ENCODE data around the gene IP6K2. TPM values are rescaled to one million over a fixed set of nuclear protein-coding genes. Genes with fewer than 3 reads are reported as not detected.
"Not testable (repeated sequence)": the region's sequence is repeated elsewhere in the genome, so short reads cannot be mapped to it uniquely, and the experiment has no call there.

IP6K2 gene, protein sequence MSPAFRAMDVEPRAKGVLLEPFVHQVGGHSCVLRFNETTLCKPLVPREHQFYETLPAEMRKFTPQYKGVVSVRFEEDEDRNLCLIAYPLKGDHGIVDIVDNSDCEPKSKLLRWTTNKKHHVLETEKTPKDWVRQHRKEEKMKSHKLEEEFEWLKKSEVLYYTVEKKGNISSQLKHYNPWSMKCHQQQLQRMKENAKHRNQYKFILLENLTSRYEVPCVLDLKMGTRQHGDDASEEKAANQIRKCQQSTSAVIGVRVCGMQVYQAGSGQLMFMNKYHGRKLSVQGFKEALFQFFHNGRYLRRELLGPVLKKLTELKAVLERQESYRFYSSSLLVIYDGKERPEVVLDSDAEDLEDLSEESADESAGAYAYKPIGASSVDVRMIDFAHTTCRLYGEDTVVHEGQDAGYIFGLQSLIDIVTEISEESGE
- total RNA-seq, result 100 to 1,000 TPM in 3 of 4 donors, 10 to 100 TPM in 1; 97.6 to 211 (median 163) TPM

DNA sequence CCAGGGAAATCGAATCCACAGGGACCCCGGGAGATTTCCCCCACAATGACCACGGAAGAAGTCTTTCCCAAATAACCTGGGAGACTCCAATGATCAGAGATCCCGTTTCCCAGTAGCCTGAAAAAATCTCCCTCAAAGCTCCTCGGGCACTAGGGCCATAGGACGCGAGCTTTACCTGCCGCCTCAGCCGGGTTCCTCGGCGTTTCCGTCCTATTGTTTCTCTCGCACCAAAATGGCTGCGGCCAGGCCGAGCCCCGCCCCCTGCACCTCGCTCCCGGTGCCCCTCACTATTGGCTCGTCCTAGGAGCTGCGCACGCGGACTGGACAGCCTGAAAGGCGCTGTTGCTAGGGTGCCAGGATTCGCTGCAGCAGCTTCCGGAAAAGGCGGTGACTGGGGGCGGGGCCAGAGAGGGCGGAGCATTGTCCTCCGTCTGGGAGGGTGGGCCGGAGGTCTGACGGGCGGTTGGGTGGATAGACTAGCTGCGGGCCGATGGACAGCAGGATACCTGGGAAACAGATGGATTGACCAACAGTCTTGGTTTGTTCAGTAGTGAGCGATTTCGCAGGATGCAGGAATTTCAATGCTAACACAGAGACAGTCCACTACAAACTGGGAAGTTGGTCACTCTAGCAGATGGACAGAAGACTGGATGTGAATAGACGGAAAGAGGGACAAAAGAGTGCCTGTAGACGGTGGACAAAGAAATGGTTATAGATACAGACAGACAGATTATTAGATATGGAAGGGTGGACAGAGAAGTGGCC, at the start of gene IP6K2:
IP6K2 (minus strand) TSS at position 240 of the 765 bp plus-strand sequence. CDS start 21,930 bp downstream, outside the sequence.
- Histone ChIP-seq H3K4me1 (peaks cover 0 to 35% (median 2%) of the 10 kb centered on the region in 4 donors), H3K4me3 (peak within 1 kb of the TSS; percentile 66 to 82 (median 72)), H3K27me3 (no peaks in the 10 kb centered on the region), H3K27ac (peak within 1 kb of the TSS; percentile 75 to 88 (median 81)), H3K36me3 (peaks cover 0 to 30% (median 0%) of the 10 kb centered on the region in 3 donors), H3K9me3 (no peaks in the 10 kb centered on the region)
- TF ChIP-seq, protein P1, sequence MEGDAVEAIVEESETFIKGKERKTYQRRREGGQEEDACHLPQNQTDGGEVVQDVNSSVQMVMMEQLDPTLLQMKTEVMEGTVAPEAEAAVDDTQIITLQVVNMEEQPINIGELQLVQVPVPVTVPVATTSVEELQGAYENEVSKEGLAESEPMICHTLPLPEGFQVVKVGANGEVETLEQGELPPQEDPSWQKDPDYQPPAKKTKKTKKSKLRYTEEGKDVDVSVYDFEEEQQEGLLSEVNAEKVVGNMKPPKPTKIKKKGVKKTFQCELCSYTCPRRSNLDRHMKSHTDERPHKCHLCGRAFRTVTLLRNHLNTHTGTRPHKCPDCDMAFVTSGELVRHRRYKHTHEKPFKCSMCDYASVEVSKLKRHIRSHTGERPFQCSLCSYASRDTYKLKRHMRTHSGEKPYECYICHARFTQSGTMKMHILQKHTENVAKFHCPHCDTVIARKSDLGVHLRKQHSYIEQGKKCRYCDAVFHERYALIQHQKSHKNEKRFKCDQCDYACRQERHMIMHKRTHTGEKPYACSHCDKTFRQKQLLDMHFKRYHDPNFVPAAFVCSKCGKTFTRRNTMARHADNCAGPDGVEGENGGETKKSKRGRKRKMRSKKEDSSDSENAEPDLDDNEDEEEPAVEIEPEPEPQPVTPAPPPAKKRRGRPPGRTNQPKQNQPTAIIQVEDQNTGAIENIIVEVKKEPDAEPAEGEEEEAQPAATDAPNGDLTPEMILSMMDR (IDR thresholded peaks at IDR 0.05), result no peak
- peak; percentile 71 to 87 for TF ChIP-seq POLR2A (IDR thresholded peaks at IDR 0.05)
- DNase-seq, result peak; percentile 96 to 99 (median 99)

DNA sequence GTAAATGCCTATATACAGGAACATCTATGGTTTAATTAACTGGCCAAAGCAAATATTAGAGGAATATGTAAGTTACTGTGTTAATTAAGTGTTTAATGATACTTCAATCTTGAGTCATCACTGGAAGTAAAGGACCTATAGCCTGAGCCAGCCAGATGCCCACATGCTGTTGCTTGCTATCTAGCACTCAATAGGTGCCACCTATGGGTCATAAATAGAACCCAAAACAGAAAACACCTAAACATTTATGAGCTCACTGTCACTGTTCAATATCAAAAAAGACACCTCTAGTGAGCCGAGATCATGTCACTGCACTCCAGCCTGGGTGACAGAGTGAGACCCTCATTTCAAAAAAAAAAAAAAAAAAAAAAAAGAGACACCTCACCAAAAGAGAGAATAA, 48.4 kb upstream of the IP6K2 start:
- Histone ChIP-seq H3K9me3 (no peaks in the 10 kb centered on the region), H3K4me3 (no peak overlapping the region), H3K27ac (no peak overlapping the region), H3K36me3 (peaks cover 0 to 37% (median 6%) of the 10 kb centered on the region in 3 donors), H3K27me3 (no peaks in the 10 kb centered on the region), H3K4me1 (no peaks in the 10 kb centered on the region)
- TF ChIP-seq POLR2A (IDR thresholded peaks at IDR 0.05), result no peak
- TF ChIP-seq, protein P1 (IDR thresholded peaks at IDR 0.05), result peak in 3 of 6 experiments; percentile 46 to 60 (median 55)
- DNase-seq, result peak in 1 of 3 donors; percentile 56

DNA sequence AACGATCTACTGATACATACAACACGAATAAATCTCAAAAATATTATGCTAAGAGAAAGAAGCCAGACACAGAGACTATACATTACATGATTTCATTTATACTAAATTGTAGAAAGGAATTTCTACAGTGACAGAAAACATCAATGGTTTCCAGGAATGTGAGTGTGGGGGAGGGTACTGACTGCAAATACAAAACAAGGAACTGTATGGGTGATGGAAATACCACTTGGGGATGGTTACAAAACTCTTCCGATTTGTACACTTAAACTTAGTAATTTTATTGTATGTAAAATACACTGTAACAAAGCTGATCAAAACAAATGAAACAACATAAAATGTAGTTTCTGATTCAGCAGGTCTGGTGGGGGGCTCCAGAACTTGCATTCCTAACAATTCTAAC, 45.8 kb upstream of the IP6K2 start:
- no peak for TF ChIP-seq POLR2A (IDR thresholded peaks at IDR 0.05)
- TF ChIP-seq, protein P1 (IDR thresholded peaks at IDR 0.05), result no peak
- no peaks in the 10 kb centered on the region for H3K4me1 ChIP-seq
- H3K27me3 ChIP-seq, result no peaks in the 10 kb centered on the region
- DNase-seq, result no peak
- no peaks in the 10 kb centered on the region for H3K9me3 ChIP-seq
- peaks cover 0 to 42% (median 6%) of the 10 kb centered on the region in 3 donors for H3K36me3 ChIP-seq
- H3K27ac ChIP-seq, result no peak overlapping the region
- no peak overlapping the region for H3K4me3 ChIP-seq

DNA sequence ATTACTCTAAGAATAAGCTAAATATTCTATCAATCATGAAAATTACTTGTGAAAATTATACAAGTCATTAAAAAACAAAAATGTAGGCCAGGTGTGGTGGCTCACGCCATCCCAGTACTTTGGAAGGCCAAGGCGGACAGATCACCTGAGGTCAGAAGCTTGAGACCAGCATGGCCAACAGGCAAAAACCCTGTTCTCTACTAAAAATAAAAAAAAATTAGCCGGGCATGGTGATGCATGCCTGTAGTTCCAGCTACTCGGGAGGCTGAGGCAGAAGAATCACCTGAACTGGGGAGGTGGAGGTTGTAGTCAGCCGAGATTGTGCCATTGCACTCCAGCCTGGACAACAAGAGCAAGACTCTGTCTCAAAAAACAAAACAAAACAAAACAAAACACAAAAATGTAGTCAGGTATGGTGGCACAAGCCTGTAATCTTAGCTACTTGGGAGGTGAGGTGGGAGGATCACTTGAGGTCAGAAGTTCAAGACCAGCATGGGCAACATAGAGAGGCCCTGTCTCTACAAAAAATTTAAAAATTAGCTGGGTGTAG, 43.0 kb upstream of the IP6K2 start:
- H3K9me3 ChIP-seq, H3K27me3 ChIP-seq, H3K4me1 ChIP-seq, DNase-seq, H3K27ac ChIP-seq, H3K4me3 ChIP-seq: not testable (repeated sequence)
- peaks cover 0 to 44% (median 6%) of the 10 kb centered on the region in 3 donors for H3K36me3 ChIP-seq

DNA sequence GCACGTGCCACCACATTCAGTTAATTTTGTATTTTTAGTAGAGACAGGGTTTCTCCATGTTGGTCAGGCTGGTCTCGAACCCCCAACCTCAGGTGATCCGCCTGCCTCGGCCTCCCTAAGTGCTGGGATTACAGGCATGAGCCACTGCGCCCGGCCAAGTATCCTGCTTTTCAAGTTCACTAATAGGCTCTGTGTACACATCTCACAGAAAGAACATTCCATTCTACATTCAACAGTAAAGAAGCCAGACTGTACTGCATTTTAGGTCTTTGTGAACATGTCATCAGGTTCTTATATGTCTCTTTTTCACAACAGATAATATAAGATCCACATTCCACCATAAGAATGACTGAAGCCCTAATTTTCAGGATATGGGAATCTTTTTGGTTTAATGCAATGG, 42.5 kb upstream of the IP6K2 start:
- H3K36me3 ChIP-seq, result peaks cover 0 to 39% (median 3%) of the 10 kb centered on the region in 3 donors
- H3K4me1 ChIP-seq, H3K27ac ChIP-seq: not testable (repeated sequence)

DNA sequence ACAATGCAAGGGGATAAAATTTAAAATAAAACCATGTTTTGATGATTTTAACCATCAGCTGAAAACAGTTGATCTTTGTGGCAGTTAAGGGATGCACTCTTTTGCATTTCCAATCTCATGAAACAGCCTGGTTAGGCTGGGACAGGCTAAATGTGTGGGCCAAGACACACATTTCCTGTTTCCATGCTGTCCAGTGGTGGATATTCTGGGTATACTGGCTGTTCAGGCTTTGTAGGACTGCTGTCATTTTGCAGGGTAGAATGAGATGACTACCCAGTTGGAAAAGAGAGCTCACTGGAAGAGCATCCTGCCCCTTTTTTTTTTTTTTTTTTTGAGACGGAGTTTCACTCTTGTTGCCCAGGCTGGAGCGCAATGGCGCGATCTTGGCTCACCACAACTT, 42.0 kb upstream of the IP6K2 start:
- Histone ChIP-seq H3K27me3 (no peaks in the 10 kb centered on the region), H3K4me3 (no peak overlapping the region), H3K36me3 (peaks cover 0 to 34% (median 0%) of the 10 kb centered on the region in 3 donors), H3K27ac (no peak overlapping the region), H3K9me3 (no peaks in the 10 kb centered on the region), H3K4me1 (no peaks in the 10 kb centered on the region)
- no peak for DNase-seq
- TF ChIP-seq, protein P1 (IDR thresholded peaks at IDR 0.05), result no peak
- no peak for TF ChIP-seq POLR2A (IDR thresholded peaks at IDR 0.05)

More for the DNA sequence above, 42.5 kb upstream of the IP6K2 start:
- not testable (repeated sequence) for DNase-seq, H3K27me3 ChIP-seq, H3K9me3 ChIP-seq, H3K4me3 ChIP-seq
